Dermis microvascular lymphatic vessel endothelial cell (primary cell): Measurements from ENCODE around the gene ETS1. TPM values are rescaled to one million over a fixed set of nuclear protein-coding genes. Genes with fewer than 3 reads are reported as not detected.
"Not testable (repeated sequence)": the region's sequence is repeated elsewhere in the genome, so short reads cannot be mapped to it uniquely, and the experiment has no call there.

Experiments
- DNase-seq, 2 donors: peaks; one replicate each; pipeline versions ENCODE4 v3.0.0 to v3.0.0-alpha.2; 2010; ENCODE audit warnings: low read depth in 2 of 2
- total RNA-seq: library from RNA; depleted of rRNA; stranded (reverse); fragments of >200 nt; gene quantifications from 2 replicates; pipeline ENCODE4 v1.2.1, GENCODE V29; 2014

The ETS1 gene
- total RNA-seq, 1 donor from 2014 or later: 81.3 TPM

- peak in 1 of 2 donors; percentile 82 for DNase-seq
These were observed 119.7 kb downstream of the ETS1 start for GRCh38 chr11:128467610-128468041.

- no peak for DNase-seq
These were observed 120.3 kb downstream of the ETS1 start for GRCh38 chr11:128467041-128467440.

GRCh38 chr11:128465946-128466705 is 121.2 kb downstream of the ETS1 start:
- DNase-seq: no peak

- no peak for DNase-seq
These were observed 121.8 kb downstream of the ETS1 start for GRCh38 chr11:128465531-128465930.

GRCh38 chr11:128464878-128465450 is 122.4 kb downstream of the ETS1 start:
- DNase-seq: peak in 1 of 2 donors; percentile 45

- DNase-seq: no peak
These were observed 123.4 kb downstream of the ETS1 start for GRCh38 chr11:128463979-128464378.

GRCh38 chr11:128463371-128463829 is 124.0 kb downstream of the ETS1 start:
- peak; percentile 87 to 94 for DNase-seq

- DNase-seq: peak in 1 of 2 donors; percentile 45
These were observed 124.4 kb downstream of the ETS1 start for GRCh38 chr11:128462922-128463321.

- no peak for DNase-seq
These were observed 125.2 kb downstream of the ETS1 start for GRCh38 chr11:128462189-128462588.

GRCh38 chr11:128458321-128458720 is 129.0 kb downstream of the ETS1 start:
- DNase-seq: peak in 1 of 2 donors; percentile 74

GRCh38 chr11:128457874-128458273 is 129.5 kb downstream of the ETS1 start:
- DNase-seq: no peak

- DNase-seq: peak in 1 of 2 donors; percentile 83
These were observed 130.6 kb downstream of the ETS1 start for GRCh38 chr11:128456566-128457268.

- DNase-seq: peak in 1 of 2 donors; percentile 57
These were observed 131.6 kb downstream of the ETS1 start for GRCh38 chr11:128455766-128456165.

GRCh38 chr11:128453444-128454336 is 133.7 kb downstream of the ETS1 start:
- peak; percentile 52 to 57 for DNase-seq

- peak; percentile 45 to 47 for DNase-seq
These were observed 135.5 kb downstream of the ETS1 start for GRCh38 chr11:128451652-128452470.

- DNase-seq: no peak
These were observed 136.3 kb downstream of the ETS1 start for GRCh38 chr11:128450882-128451651.

GRCh38 chr11:128450425-128450824 is 136.9 kb downstream of the ETS1 start:
- not testable (repeated sequence) for DNase-seq

- peak in 1 of 2 donors; percentile 43 for DNase-seq
These were observed 138.2 kb downstream of the ETS1 start for GRCh38 chr11:128448981-128449713.
